Stimulated activated CD4-positive, alpha-beta T cell treated with anti-CD3 and anti-CD28 coated beads, Interleukin-2, amount 100 ng/mL, for 4 hours (primary cell): Measurements from ENCODE around the gene IQGAP3.
"Not testable (repeated sequence)": the region's sequence is repeated elsewhere in the genome, so short reads cannot be mapped to it uniquely, and the experiment has no call there.

Experiments
- DNase-seq: peaks from one replicate; pipeline ENCODE4 v3.0.0-alpha.2; 2020; ENCODE audit warnings: low read depth

Gene IQGAP3

GRCh38 chr1:156572663-156573018 is 276 bp upstream of the IQGAP3 start:
- no peak for DNase-seq

GRCh38 chr1:156571261-156571852 is 1.0 kb downstream of the IQGAP3 start:
- DNase-seq, result no peak

DNA sequence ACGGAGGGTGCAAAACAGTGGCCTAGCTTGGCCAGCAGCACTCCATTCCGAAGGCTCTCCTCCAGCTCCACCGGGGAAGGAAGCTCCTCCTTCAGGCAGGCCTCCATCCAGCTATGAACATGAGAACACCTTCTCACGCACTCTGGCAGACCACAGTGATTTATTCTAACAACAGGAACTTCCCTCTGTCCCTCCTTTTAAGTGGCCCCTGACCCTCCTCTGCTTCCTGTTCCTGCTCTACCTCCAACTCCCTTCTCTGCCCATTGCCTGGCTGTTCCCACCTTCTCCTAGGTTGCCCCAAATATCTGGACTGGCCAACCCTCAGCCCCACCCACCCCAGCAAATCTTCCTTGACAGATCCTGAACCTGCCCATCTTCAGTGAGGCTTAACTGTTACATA is 5.9 kb downstream of the IQGAP3 start:
- no peak for DNase-seq

GRCh38 chr1:156565519-156565918 is 6.8 kb downstream of the IQGAP3 start:
- DNase-seq, result no peak

DNA sequence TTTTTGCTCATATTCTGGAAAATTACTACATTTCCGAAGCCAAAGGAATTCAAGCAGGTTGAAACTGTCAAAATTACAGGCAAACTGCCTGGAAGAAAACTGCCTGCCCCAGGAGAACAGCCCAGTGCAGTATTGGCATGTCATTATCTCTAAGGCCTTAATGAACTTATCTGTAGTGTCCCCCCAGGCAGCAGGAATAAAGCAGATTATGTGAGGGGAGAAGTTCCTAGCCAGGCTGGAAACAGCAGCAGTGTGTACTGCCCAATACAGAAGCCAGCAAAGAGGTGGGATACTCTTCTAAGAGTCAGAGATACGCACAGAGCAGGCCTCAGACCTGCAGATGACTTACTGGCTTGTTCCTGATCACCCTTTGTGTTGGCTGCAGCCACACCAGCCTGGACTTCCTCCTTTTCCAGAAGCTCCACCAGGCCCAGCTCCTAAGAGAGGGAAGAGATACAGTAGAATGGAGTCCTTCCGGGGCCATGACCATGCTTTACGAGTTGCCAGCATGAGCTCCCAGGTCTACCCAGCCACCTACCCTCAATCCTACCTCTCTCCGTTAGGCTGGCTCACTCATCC is 11.7 kb downstream of the IQGAP3 start:
- DNase-seq, result no peak

- no peak for DNase-seq
Observed at GRCh38 chr1:156559797-156560385, 12.5 kb downstream of the IQGAP3 start.

DNA sequence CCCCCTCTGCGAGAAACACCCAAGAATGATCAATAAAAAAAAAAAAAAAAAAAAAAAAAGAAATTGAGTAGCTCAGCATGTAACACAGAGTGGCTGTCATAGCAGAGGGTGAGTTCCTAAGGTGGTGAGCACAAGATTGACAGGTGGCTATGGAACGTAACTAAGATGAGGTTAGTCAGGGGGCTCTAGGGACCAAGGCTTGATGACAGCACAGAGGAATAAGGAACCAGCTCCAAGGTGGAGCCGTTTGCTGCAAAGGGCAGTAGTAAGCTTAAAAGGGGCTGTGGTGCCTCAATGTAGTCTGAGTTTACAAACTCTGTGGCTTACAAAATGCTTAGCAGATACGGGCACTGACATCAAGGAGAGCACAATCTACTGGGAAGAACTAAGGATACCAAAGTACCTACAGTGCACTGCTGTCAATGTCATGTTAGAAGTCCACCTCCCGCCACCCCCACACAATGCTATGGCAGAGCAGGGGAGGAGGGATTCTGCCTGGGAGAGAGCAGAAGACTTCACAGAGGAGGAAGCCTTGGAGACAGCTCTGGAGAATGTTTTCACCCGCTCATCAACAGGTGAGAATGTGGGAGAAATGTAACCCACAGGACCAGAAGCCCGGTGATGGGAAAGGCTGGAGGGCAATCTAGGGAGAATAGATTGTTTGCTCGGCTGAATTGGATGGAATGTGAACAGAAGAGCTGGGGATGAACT is 13.1 kb downstream of the IQGAP3 start:
- DNase-seq, result no peak

- DNase-seq, result no peak
Observed at GRCh38 chr1:156556354-156556753, 16.0 kb downstream of the IQGAP3 start.

DNA sequence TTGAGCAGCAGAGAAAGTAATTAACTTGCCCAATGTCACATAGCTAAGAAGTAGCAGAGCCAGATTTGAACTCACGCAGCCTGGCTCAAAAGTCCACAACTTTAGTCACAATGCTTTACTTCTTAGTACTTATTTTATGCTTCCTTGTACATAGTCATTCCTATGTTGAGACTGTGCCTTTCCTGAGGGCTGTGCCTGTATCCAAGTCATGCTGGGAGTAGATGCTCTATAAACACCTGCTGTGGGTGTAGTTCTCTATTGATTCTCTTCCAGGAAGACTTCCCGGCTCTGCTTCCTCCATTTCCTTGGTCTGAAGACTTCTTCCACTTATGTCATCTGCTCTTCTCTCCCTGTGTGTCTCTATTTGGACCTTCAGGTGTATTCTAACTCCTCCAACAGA is 16.6 kb downstream of the IQGAP3 start:
- DNase-seq, result no peak

GRCh38 chr1:156554971-156555370 is 17.4 kb downstream of the IQGAP3 start:
- no peak for DNase-seq

DNA sequence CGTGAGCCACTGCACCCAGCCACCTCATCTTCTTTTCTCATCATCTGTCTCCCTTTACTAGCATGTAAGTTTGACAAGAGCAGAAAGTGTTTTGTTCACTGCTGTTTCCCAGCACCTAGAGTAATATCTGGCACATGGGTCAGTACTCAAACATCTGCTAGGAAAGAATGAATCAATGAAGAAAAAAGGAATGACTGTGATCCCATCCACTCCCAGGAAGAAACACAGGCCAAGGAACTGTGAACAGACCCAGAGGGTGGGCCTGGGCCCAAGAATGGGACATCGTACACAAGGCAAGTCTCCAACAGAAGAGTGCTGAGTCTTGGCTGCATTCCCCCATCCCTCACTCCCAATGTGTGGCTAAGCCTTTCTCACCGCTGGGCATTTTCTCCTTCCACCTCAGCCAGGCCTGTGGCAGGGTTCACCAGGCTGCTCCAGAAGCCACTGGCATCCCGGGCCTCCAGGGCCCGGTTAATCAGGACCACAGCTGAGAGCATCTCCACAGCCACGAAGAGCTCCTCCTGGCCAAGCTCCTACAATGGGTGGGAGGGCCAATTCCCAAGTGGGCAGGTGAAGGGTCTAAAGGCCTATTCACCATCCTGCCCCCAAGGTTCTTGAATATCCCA is 18.4 kb downstream of the IQGAP3 start:
- DNase-seq, result no peak

DNA sequence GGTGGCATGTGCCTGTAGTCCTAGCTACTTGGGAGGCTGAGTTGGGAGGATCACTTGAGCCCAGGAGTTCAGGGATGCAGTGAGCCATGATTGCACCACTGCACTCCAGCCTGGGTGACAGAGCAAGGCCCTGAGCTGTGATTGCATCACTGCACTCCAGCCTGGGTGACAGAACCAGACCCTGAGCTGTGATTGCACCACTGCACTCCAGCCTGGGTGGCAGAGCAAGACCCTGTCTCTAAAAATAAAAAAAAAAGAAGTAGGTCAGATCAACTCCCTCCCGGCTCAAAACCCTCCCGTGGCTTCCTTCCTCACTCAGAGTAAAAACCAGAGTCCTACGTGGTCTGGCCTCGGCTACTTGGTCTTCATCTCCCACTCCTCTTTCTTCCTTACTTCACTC is 19.4 kb downstream of the IQGAP3 start:
- not testable (repeated sequence) for DNase-seq

DNA sequence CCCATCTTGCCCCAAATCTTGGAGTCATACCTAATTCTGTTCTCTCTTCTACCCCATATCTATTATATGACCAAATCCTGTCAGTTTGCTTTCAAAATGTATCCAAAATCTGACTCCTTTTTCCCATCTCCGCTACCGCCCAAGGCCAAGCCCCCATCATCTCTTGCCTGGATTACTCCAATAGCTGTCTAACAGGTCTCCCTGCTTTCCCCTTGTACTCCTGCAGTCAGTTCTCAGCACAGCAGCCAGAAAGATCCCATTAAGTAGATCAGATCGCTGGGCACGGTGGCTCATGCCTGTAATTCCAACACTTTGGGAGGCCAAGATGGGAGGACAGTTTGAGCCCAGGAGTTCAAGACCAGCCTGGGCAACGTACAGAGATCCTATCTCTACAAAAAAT is 19.8 kb downstream of the IQGAP3 start:
- DNase-seq, result no peak

DNA sequence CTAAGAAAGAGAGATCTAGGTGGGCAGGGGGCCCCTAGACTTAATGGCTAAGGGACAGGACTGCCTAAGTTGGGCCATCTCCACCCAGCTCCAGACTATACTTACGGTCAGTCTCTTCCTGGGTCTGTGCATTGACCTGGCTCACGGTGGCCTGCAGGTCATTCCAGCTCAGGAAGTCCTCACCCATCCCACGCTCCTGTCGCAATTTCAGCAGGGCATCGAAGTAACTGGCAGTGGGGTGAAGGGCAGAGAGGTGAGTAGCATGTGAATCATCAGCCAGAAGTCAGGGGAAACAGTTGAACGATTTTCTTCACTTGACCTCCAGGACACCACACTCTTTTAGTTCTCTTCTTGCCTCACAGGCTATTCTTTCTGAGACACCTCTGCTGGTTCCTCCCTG is 20.5 kb downstream of the IQGAP3 start:
- DNase-seq, result no peak

- DNase-seq, result no peak
Observed at GRCh38 chr1:156551066-156551643, 21.2 kb downstream of the IQGAP3 start.

DNA sequence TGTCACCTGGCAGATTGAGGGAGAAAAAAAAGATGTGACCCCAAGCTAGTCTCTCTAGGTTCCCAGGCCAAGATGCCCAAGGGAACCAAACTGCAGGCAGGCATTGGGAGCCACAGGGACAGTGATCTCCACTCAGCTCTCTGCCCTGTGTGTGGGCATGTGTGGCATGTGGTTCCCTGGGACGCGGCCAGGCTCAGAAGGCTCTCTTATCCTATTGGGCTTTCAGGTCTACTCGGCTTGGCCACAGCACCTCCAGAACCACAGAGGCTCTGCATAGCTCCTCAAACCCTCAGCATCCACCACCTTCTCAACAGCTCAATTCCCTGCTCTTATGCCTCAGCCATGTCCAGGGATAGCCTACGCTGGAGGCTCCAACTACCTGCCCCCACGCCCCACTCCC is 22.0 kb downstream of the IQGAP3 start:
- DNase-seq, result no peak

DNA sequence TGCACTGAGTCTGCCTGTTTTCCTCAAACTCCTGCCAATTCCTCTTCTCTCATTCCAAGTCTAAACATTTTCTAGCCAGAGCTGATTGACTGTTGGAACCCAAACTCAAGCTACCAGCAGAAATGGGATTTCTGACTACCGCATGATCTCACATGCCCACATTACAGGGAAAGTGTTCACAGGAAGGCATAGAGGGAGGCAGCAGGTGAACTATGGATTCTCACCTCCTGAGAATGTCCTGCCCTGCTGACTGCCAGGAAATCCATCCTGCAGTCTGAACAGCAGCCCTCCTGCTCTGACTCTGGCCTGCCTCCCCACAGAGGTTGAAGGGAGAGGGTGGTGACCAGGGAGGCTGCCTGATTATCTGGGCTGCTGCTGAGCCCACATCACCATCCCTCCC is 22.5 kb downstream of the IQGAP3 start:
- DNase-seq, result no peak

- no peak for DNase-seq
Observed at GRCh38 chr1:156549390-156549789, 23.0 kb downstream of the IQGAP3 start.

- DNase-seq, result no peak
Observed at GRCh38 chr1:156547982-156548381, 24.4 kb downstream of the IQGAP3 start.

DNA sequence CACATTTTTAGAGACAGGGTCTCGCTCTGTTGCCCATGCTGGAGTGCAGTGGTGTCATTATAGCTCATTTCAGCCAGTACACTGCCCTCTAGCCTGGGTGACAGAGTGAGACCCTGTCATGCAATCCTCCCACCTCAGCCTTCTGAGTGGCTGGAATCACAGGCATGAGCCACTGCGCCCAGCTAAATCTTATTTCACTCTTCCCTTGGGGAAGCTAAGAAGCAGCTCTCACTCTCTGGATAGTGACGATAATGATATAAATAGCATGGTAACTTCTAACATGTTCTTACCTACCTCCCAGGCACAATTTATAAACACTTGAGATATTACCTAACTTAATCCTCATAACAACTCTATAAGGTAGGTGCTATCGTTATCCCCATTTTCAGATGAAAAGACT is 24.9 kb downstream of the IQGAP3 start:
- DNase-seq, result no peak

DNA sequence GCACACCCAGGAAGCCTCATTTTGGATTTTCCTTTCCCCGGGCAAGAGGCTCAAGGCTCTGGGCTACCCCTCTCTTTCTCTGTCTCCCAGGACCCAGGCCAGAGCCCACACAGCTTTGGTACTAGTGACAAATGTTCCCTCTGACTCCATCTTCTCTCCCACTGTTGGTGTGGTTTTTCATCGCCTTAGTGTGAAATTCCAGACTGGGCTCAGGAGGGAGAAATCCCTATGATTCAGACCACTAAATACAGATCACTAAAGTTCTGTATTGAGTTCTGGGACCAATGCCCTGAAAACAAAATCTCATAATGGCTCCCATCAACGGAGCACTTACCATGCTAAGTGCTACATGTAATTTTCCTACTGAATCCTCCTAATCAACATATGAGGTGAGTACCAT is 26.1 kb downstream of the IQGAP3 start:
- DNase-seq, result no peak

- no peak for DNase-seq
Observed at GRCh38 chr1:156544592-156545102, 27.7 kb downstream of the IQGAP3 start.
